CD14-positive monocyte (primary cell): ENCODE measurements around the gene AR. TPM values are rescaled to one million over a fixed set of nuclear protein-coding genes. Genes with fewer than 3 reads are reported as not detected.

ENCODE experiments used
- DNase-seq, 3 donors: peaks; one replicate each; pipeline ENCODE4 v3.0.0-alpha.2; 2011 to 2022
- H2AFZ ChIP-seq: 2 replicates; pipeline ENCODE4 v1.6.0; 2012; ENCODE audit warnings: mild to moderate bottlenecking, low read depth, low read length, inconsistent platforms; ENCODE audit not compliant: insufficient read depth, poor library complexity, severe bottlenecking
- H3K27ac ChIP-seq, 2 donors: 1 replicate in 1 of 2; 2 replicates in 1 of 2; pipeline ENCODE4 v1.5.1; 2012 to 2013; ENCODE audit warnings: low read length in 2 of 2, control low read depth in 1 of 2, inconsistent platforms in 1 of 2, low read depth in 1 of 2, mild to moderate bottlenecking in 1 of 2
- H3K27me3 ChIP-seq, 2 donors: one replicate each; pipeline versions ENCODE4 v1.6.0 to v1.6.1; 2011 to 2013; ENCODE audit warnings: low read length in 2 of 2; ENCODE audit not compliant: control insufficient read depth in 2 of 2, insufficient read depth in 2 of 2
- H3K36me3 ChIP-seq, 2 donors: replicated peaks in 1 of 2; 1 replicate in 1 of 2; 2 replicates in 1 of 2; pipeline versions ENCODE4 v1.5.1 to v1.6.1; 2012 to 2013; ENCODE audit warnings: low read length in 2 of 2, control low read depth in 1 of 2, inconsistent platforms in 1 of 2, mild to moderate bottlenecking in 1 of 2; ENCODE audit not compliant: insufficient read depth in 2 of 2, control insufficient read depth in 1 of 2
- H3K4me1 ChIP-seq, 2 donors: 1 replicate in 1 of 2; 2 replicates in 1 of 2; pipeline versions ENCODE4 v1.5.1 to v1.6.1; 2012 to 2013; ENCODE audit warnings: low read length in 2 of 2, control low read depth in 1 of 2, inconsistent platforms in 1 of 2, mild to moderate bottlenecking in 1 of 2, moderate library complexity in 1 of 2; ENCODE audit not compliant: insufficient read depth in 2 of 2, control insufficient read depth in 1 of 2
- H3K4me2 ChIP-seq: replicated peaks from 2 replicates; pipeline ENCODE3; 2012; ENCODE audit warnings: low read length, moderate library complexity, mild to moderate bottlenecking; ENCODE audit not compliant: poor library complexity, severe bottlenecking; ENCODE audit errors: extremely low read depth
- H3K4me3 ChIP-seq, 3 experiments: fragments of 200-600 bp in 1 of 3; sonication (generic) in 1 of 3; replicated peaks in 1 of 3; 1 replicate in 2 of 3; 2 replicates in 1 of 3; pipeline ENCODE4 v1.5.1; 2011 to 2013; ENCODE audit warnings: low read length in 3 of 3, mild to moderate bottlenecking in 3 of 3, control low read depth in 2 of 3, low read depth in 2 of 3, inconsistent platforms in 1 of 3, moderate library complexity in 1 of 3
- H3K79me2 ChIP-seq: 2 replicates; pipeline ENCODE4 v1.6.0; 2012; ENCODE audit warnings: mild to moderate bottlenecking, control low read depth, inconsistent platforms, low read length, moderate library complexity; ENCODE audit not compliant: insufficient read depth
- H3K9ac ChIP-seq: 2 replicates; pipeline ENCODE4 v1.6.0; 2017; ENCODE audit warnings: low read length, mild to moderate bottlenecking; ENCODE audit not compliant: insufficient read depth, poor library complexity, severe bottlenecking
- H3K9me3 ChIP-seq, 2 donors: replicated peaks in 1 of 2; 1 replicate in 1 of 2; 2 replicates in 1 of 2; pipeline versions ENCODE4 v1.5.1 to v1.6.1; 2012 to 2013; ENCODE audit warnings: low read length in 2 of 2, control low read depth in 1 of 2; ENCODE audit not compliant: control insufficient read depth in 1 of 2, insufficient read depth in 1 of 2
- H4K20me1 ChIP-seq: 2 replicates; pipeline ENCODE4 v1.6.0; 2012; ENCODE audit warnings: mild to moderate bottlenecking, low read length, control low read depth, moderate library complexity; ENCODE audit not compliant: insufficient read depth
- H3K27ac Mint-ChIP-seq, 7 donors: one replicate each; pipeline ENCODE4 v1.8.0; 2020; ENCODE audit warnings: mild to moderate bottlenecking in 7 of 7, mixed read lengths in 7 of 7, moderate library complexity in 6 of 7, inconsistent platforms in 2 of 7
- H3K27me3 Mint-ChIP-seq, 3 donors: one replicate each; pipeline ENCODE4 v1.8.0; 2021 to 2022; ENCODE audit warnings: low read depth in 3 of 3, mild to moderate bottlenecking in 3 of 3, mixed read lengths in 3 of 3, moderate library complexity in 3 of 3, inconsistent platforms in 1 of 3
- H3K36me3 Mint-ChIP-seq, 2 donors: one replicate each; pipeline ENCODE4 v1.8.0; 2020; ENCODE audit warnings: mixed read lengths in 2 of 2, inconsistent platforms in 1 of 2, mild to moderate bottlenecking in 1 of 2
- H3K4me1 Mint-ChIP-seq: one replicate; pipeline ENCODE4 v1.8.0; 2020; ENCODE audit warnings: mild to moderate bottlenecking, mixed read lengths
- H3K4me3 Mint-ChIP-seq, 2 donors: one replicate each; pipeline ENCODE4 v1.8.0; 2020; ENCODE audit warnings: mild to moderate bottlenecking in 2 of 2, mixed read lengths in 2 of 2, moderate library complexity in 1 of 2
- H3K9me3 Mint-ChIP-seq, 7 donors: one replicate each; pipeline ENCODE4 v1.8.0; 2020 to 2022; ENCODE audit warnings: mixed read lengths in 7 of 7, mild to moderate bottlenecking in 6 of 7, moderate library complexity in 6 of 7, inconsistent platforms in 2 of 7
- CTCF ChIP-seq: fragments of 200-600 bp; IDR thresholded peaks from one replicate; pipeline ENCODE4 v1.8.0; 2022; ENCODE audit warnings: antibody characterized with exemption, mild to moderate bottlenecking
- WGBS: methylation state at CpG from one replicate; pipeline ENCODE4 v1.1.5; 2013; ENCODE audit warnings: missing lambda C conversion rate; ENCODE audit not compliant: insufficient coverage; 5-methylcytosine and 5-hydroxymethylcytosine counted together
- intact Hi-C, 2 donors: fragments of 100-400 bp; cut with micrococcal nuclease; formaldehyde crosslinking; loops; one replicate each; pipeline versions ENCODE4 v1.15.0 to v1.15.1; 2023
- polyA plus RNA-seq, 3 donors: library from polyadenylated mRNA; depleted of rRNA in 1 of 3; unstranded in 2 of 3; stranded (reverse) in 1 of 3; fragments of 300-500 nt in 2 of 3; fragments of >200 nt in 1 of 3; fragmentation: Illumina TruSeq in 2 of 3; gene quantifications; 1 replicate in 2 of 3; 2 replicates in 1 of 3; pipeline ENCODE4 v1.2.3, GENCODE V29; 2012 to 2021

AR gene
- polyA plus RNA-seq, 3 donors = not detected

GRCh38 chrX:67601771-67602170, 58.0 kb downstream of the AR start:
- Histone ChIP-seq H3K27ac (no peak overlapping the region), H3K27me3 (no peaks in the 10 kb centered on the region), H4K20me1 (no peaks in the 10 kb centered on the region), H3K9ac (no peak overlapping the region), H3K79me2 (no peaks in the 10 kb centered on the region), H3K36me3 (no peaks in the 10 kb centered on the region), H3K4me3 (no peak overlapping the region), H3K4me2 (no peak overlapping the region), H2AFZ (no peak overlapping the region), H3K9me3 (no peaks in the 10 kb centered on the region), H3K4me1 (no peaks in the 10 kb centered on the region)
- H3K9me3 Mint-ChIP-seq = no peaks in the 10 kb centered on the region
- no CpG with 5 or more reads among the region's 1 CpG for WGBS
- no peak for TF ChIP-seq CTCF
- H3K4me3 Mint-ChIP-seq = no peak overlapping the region
- peaks cover 0 to 4% (median 0%) of the 10 kb centered on the region in 3 donors for H3K27me3 Mint-ChIP-seq
- no peak overlapping the region for H3K27ac Mint-ChIP-seq
- no peak for DNase-seq
- H3K4me1 Mint-ChIP-seq = no peaks in the 10 kb centered on the region
- intact Hi-C loops = no loop called here
- H3K36me3 Mint-ChIP-seq = no peaks in the 10 kb centered on the region

- H3K4me1 Mint-ChIP-seq = no peaks in the 10 kb centered on the region
- no peak overlapping the region for H3K4me3 ChIP-seq
- DNase-seq = no peak
- H3K4me1 ChIP-seq = no peaks in the 10 kb centered on the region
- H3K9me3 ChIP-seq = no peaks in the 10 kb centered on the region
- no peak overlapping the region for H3K4me2 ChIP-seq
- TF ChIP-seq CTCF = no peak
- no peak overlapping the region for H3K9ac ChIP-seq
- peaks cover 0 to 8% (median 0%) of the 10 kb centered on the region in 3 donors for H3K27me3 Mint-ChIP-seq
- H3K27ac ChIP-seq = no peak overlapping the region
- no CpG with 5 or more reads among the region's 3 CpGs for WGBS
- H3K27ac Mint-ChIP-seq = no peak overlapping the region
- H3K36me3 Mint-ChIP-seq = no peaks in the 10 kb centered on the region
- H2AFZ ChIP-seq = no peak overlapping the region
- H3K9me3 Mint-ChIP-seq = peaks cover 0 to 3% (median 0%) of the 10 kb centered on the region in 7 donors
- H3K36me3 ChIP-seq = no peaks in the 10 kb centered on the region
- intact Hi-C loops = no loop called here
- no peaks in the 10 kb centered on the region for H3K27me3 ChIP-seq
- no peak overlapping the region for H3K4me3 Mint-ChIP-seq
- H4K20me1 ChIP-seq = no peaks in the 10 kb centered on the region
- H3K79me2 ChIP-seq = no peaks in the 10 kb centered on the region
Observed at GRCh38 chrX:67604979-67605703, 61.3 kb downstream of the AR start.
